Neural progenitor cell (in vitro differentiated cells): Measurements from ENCODE around the gene C9orf72.

Experiments
- CTCF ChIP-seq: fragments of 200-600 bp; sonication (generic); IDR thresholded peaks from 2 replicates; pipeline ENCODE4 v1.5.1; 2017; ENCODE audit warnings: antibody characterized with exemption, mild to moderate bottlenecking
- EZH2 ChIP-seq: fragments of 200-600 bp; sonication (generic); IDR thresholded peaks from 2 replicates; pipeline ENCODE4 v1.6.1; 2017; ENCODE audit warnings: antibody characterized with exemption, mild to moderate bottlenecking, moderate library complexity
- EZH2phosphoT487 ChIP-seq: fragments of 200-600 bp; sonication (generic); IDR thresholded peaks from 2 replicates; pipeline ENCODE4 v1.6.1; 2017; ENCODE audit warnings: antibody characterized with exemption

GRCh38 chr9:27599102-27599869, 26.0 kb upstream of the C9orf72 start:
- TF ChIP-seq CTCF (no peak), EZH2 (no peak), EZH2phosphoT487 (no peak)
